ENCODE measurements around the gene SYNDIG1. TPM values are rescaled to one million over a fixed set of nuclear protein-coding genes. Genes with fewer than 3 reads are reported as not detected.

The SYNDIG1 gene
- total RNA-seq, 1 experiment from 2014 or later, result not detected

- ChIA-PET POLR2A (no interaction called here), CTCF (no interaction called here)
- in situ Hi-C loops (cut with HindIII; ENCODE audit: low pct_unique_long_range_greater_than_20kb, low sequenced_read_pairs) (no loop called here), intact Hi-C loops (cut with micrococcal nuclease; ENCODE audit: unreplicated experiment) (no loop called here)
- ATAC-seq (no peak), DNase-seq (ENCODE audit: low read depth, low spot score) (no peak)
- Histone ChIP-seq H3K27me3 (ENCODE audit: control insufficient read depth, insufficient read depth, low read length) (no peaks in the 10 kb centered on the region; the same call in 1 of the 2 replicates), H3K36me3 (ENCODE audit: control insufficient read depth, insufficient read depth, low read length) (no peaks in the 10 kb centered on the region), H3K27ac (ENCODE audit: low read length) (no peak overlapping the region), H3K9me3 (ENCODE audit: control insufficient read depth, insufficient read depth, low read depth, low read length) (no peaks in the 10 kb centered on the region), H3K4me1 (ENCODE audit: control insufficient read depth, insufficient read depth, low read length) (peaks cover 8% of the 10 kb centered on the region), H3K4me3 (ENCODE audit: low read depth in 2 of 2, low read length in 2 of 2) (no peak overlapping the region)
- TF ChIP-seq POLR2AphosphoS5 (IDR thresholded peaks at IDR 0.05; ENCODE audit: low read depth, low read length) (no peak), SIN3A (IDR thresholded peaks at IDR 0.05; ENCODE audit: borderline replicate concordance, insufficient read depth, low read depth, low read length) (no peak), CTCF (IDR thresholded peaks at IDR 0.05) (no peak), TCF7L2 (IDR thresholded peaks at IDR 0.05; ENCODE audit: low read depth, low read length) (no peak), REST (IDR thresholded peaks at IDR 0.05; ENCODE audit: insufficient read depth in 1 of 2, low read depth in 2 of 2, low read length in 1 of 2) (no peak)
- no TSS peak for BruUV-seq (replicated peaks)
Observed at GRCh38 chr20:24636626-24637025, 167.2 kb downstream of the SYNDIG1 start.

- BruUV-seq (replicated peaks), result no TSS peak
- DNase-seq (ENCODE audit: low read depth, low spot score) (no peak), ATAC-seq (no peak)
- H3K4me3 ChIP-seq (ENCODE audit: low read depth in 2 of 2, low read length in 2 of 2), result no peak overlapping the region
- H3K9me3 ChIP-seq (ENCODE audit: control insufficient read depth, insufficient read depth, low read depth, low read length), result no peaks in the 10 kb centered on the region
- in situ Hi-C loops (cut with HindIII; ENCODE audit: low pct_unique_long_range_greater_than_20kb, low sequenced_read_pairs) (no loop called here), intact Hi-C loops (cut with micrococcal nuclease; ENCODE audit: unreplicated experiment) (no loop called here)
- no peak overlapping the region for H3K27ac ChIP-seq (ENCODE audit: low read length)
- peaks cover 8% of the 10 kb centered on the region for H3K4me1 ChIP-seq (ENCODE audit: control insufficient read depth, insufficient read depth, low read length)
- H3K36me3 ChIP-seq (ENCODE audit: control insufficient read depth, insufficient read depth, low read length), result no peaks in the 10 kb centered on the region
- peaks cover 2% of the 10 kb centered on the region; the same call in 1 of the 2 replicates for H3K27me3 ChIP-seq (ENCODE audit: control insufficient read depth, insufficient read depth, low read length)
- TF ChIP-seq POLR2AphosphoS5 (IDR thresholded peaks at IDR 0.05; ENCODE audit: low read depth, low read length), result no peak
- no peak for TF ChIP-seq REST (IDR thresholded peaks at IDR 0.05; ENCODE audit: insufficient read depth in 1 of 2, low read depth in 2 of 2, low read length in 1 of 2)
- no peak for TF ChIP-seq SIN3A (IDR thresholded peaks at IDR 0.05; ENCODE audit: borderline replicate concordance, insufficient read depth, low read depth, low read length)
- no peak for TF ChIP-seq CTCF (IDR thresholded peaks at IDR 0.05)
- TF ChIP-seq TCF7L2 (IDR thresholded peaks at IDR 0.05; ENCODE audit: low read depth, low read length), result no peak
- ChIA-PET CTCF (no interaction called here), POLR2A (no interaction called here)
Observed at GRCh38 chr20:24637087-24637486, 167.7 kb downstream of the SYNDIG1 start.

Data from Panc1 (cell line).